Endothelial cell of umbilical vein (primary cell): Measurements from ENCODE around the gene TRPM1. TPM values are rescaled to one million over a fixed set of nuclear protein-coding genes. Genes with fewer than 3 reads are reported as not detected.

Source experiments
- BruUV-seq: library from RNA; stranded (reverse); fragments of 400-500 nt; replicated peaks from 2 replicates; lab custom pipeline; 2021; lab: Mats Ljungman, UMichigan
- CTCF ChIA-PET: fragments of 300-600, 350-600 bp; sonication (Branson Sonifier 250); formaldehyde crosslinking; loops from one replicate; lab custom pipeline; 2021; ENCODE audit warnings: antibody characterized with exemption, inconsistent platforms; lab: Charles Lee
- POLR2A ChIA-PET: fragments of 300-600, 350-600 bp; sonication (Branson Sonifier 250); formaldehyde crosslinking; loops from one replicate; lab custom pipeline; 2021; ENCODE audit warnings: antibody characterized with exemption, inconsistent platforms; lab: Charles Lee
- DNase-seq: peaks from one replicate; pipeline ENCODE4 v3.0.0-alpha.2; 2011; ENCODE audit warnings: low read depth, low spot score
- FAIRE-seq: peaks from 2 replicates; lab custom pipeline; 2011; peaks lifted over from hg19 to GRCh38; lab: Jason Lieb, UNC
- H2AFZ ChIP-seq: 2 replicates; pipeline ENCODE4 v1.6.0; 2012; ENCODE audit warnings: low read depth, low read length, control low read depth, inconsistent platforms
- H3K27ac ChIP-seq: 2 replicates; pipeline ENCODE4 v1.5.1; 2011; ENCODE audit warnings: low read depth, mild to moderate bottlenecking, control low read depth, low read length, moderate library complexity; ENCODE audit not compliant: insufficient read depth
- H3K27me3 ChIP-seq, 2 experiments: 2 replicates each; pipeline versions ENCODE4 v1.6.0 to v1.6.1; 2011; ENCODE audit warnings: low read length in 2 of 2, mixed read lengths in 1 of 2; ENCODE audit not compliant: control insufficient read depth in 2 of 2, insufficient read depth in 2 of 2
- H3K36me3 ChIP-seq, 2 experiments: 2 replicates in 1 of 2; 3 replicates in 1 of 2; pipeline ENCODE4 v1.5.1; 2011; ENCODE audit warnings: low read length in 2 of 2, mild to moderate bottlenecking in 1 of 2, moderate library complexity in 1 of 2; ENCODE audit not compliant: control insufficient read depth in 2 of 2, insufficient read depth in 2 of 2; ENCODE audit errors: extremely low read depth in 1 of 2
- H3K4me1 ChIP-seq: 3 replicates; pipeline ENCODE4 v1.5.1; 2011; ENCODE audit warnings: mild to moderate bottlenecking, low read length; ENCODE audit not compliant: control insufficient read depth, insufficient read depth; ENCODE audit errors: extremely low read depth
- H3K4me2 ChIP-seq: 2 replicates; pipeline ENCODE4 v1.6.1; 2011; ENCODE audit warnings: low read length, control low read depth, mixed read lengths; ENCODE audit not compliant: insufficient read depth
- H3K4me3 ChIP-seq, 3 experiments: fragments of 200-600 bp in 1 of 3; sonication (generic), shearing (Covaris generic) in 1 of 3; replicated peaks in 1 of 3; 2 replicates each; pipeline ENCODE4 v1.5.1; 2011 to 2016; ENCODE audit warnings: control low read depth in 3 of 3, low read length in 3 of 3, mild to moderate bottlenecking in 2 of 3, inconsistent platforms in 1 of 3, low read depth in 1 of 3, moderate library complexity in 1 of 3; ENCODE audit not compliant: insufficient read depth in 1 of 3
- H3K79me2 ChIP-seq: 2 replicates; pipeline ENCODE4 v1.6.0; 2012; ENCODE audit warnings: low read length, inconsistent platforms; ENCODE audit not compliant: control insufficient read depth, insufficient read depth
- H3K9ac ChIP-seq: replicated peaks from 2 replicates; pipeline ENCODE3; 2011; ENCODE audit warnings: low read length, control low read depth; ENCODE audit not compliant: insufficient read depth; ENCODE audit errors: extremely low read depth
- H3K9me1 ChIP-seq: replicated peaks from 3 replicates; pipeline ENCODE4 v1.6.0; 2011; ENCODE audit warnings: mild to moderate bottlenecking, low read length; ENCODE audit not compliant: control insufficient read depth, insufficient read depth; ENCODE audit errors: extremely low read depth
- H3K9me3 ChIP-seq: replicated peaks from 2 replicates; pipeline ENCODE4 v1.5.1; 2012; ENCODE audit warnings: low read length, inconsistent platforms; ENCODE audit not compliant: control insufficient read depth, insufficient read depth
- H4K20me1 ChIP-seq: replicated peaks from 2 replicates; pipeline ENCODE3; 2011; ENCODE audit warnings: mild to moderate bottlenecking, low read length; ENCODE audit not compliant: control insufficient read depth, insufficient read depth; ENCODE audit errors: extremely low read depth
- CTCF ChIP-seq, 2 donors: IDR thresholded peaks; 1 replicate in 1 of 2; 2 replicates in 1 of 2; pipeline ENCODE4 v1.5.1; 2011; ENCODE audit warnings: low read length in 2 of 2, mild to moderate bottlenecking in 2 of 2, moderate library complexity in 2 of 2, control low read depth in 1 of 2, inconsistent platforms in 1 of 2, low read depth in 1 of 2; ENCODE audit not compliant: insufficient read depth in 1 of 2; ENCODE audit errors: extremely low read depth in 1 of 2
- EZH2 ChIP-seq: IDR thresholded peaks from 2 replicates; pipeline ENCODE4 v1.6.1; 2012; ENCODE audit warnings: borderline replicate concordance, low read depth, mild to moderate bottlenecking, moderate library complexity, low read length, inconsistent platforms; ENCODE audit not compliant: severe bottlenecking
- FOS ChIP-seq: IDR thresholded peaks from 2 replicates; pipeline ENCODE4 v1.6.1; 2011; ENCODE audit warnings: mild to moderate bottlenecking, low read length, moderate library complexity, borderline replicate concordance; ENCODE audit not compliant: insufficient read depth
- GATA2 ChIP-seq: IDR thresholded peaks from 2 replicates; pipeline ENCODE4 v1.7.0; 2011; ENCODE audit warnings: low read depth, mild to moderate bottlenecking, moderate library complexity, mixed read lengths, low read length; ENCODE audit not compliant: insufficient read length, insufficient read depth
- JUN ChIP-seq: IDR thresholded peaks from 2 replicates; pipeline ENCODE4 v1.6.1; 2011; ENCODE audit warnings: borderline replicate concordance, low read depth; ENCODE audit not compliant: insufficient read length, insufficient read depth
- MAX ChIP-seq: IDR thresholded peaks from 2 replicates; pipeline ENCODE4 v1.6.1; 2011; ENCODE audit not compliant: insufficient read depth, insufficient read length
- MYC ChIP-seq: IDR thresholded peaks from one replicate; pipeline ENCODE4 v1.6.1; 2011; ENCODE audit warnings: mild to moderate bottlenecking, low read depth, low read length
- POLR2A ChIP-seq: IDR thresholded peaks from 2 replicates; pipeline ENCODE4 v1.6.1; 2012; ENCODE audit warnings: low read depth, mild to moderate bottlenecking, control low read depth, low read length
- POLR2AphosphoS5 ChIP-seq: IDR thresholded peaks from 2 replicates; pipeline ENCODE4 v1.6.1; 2012; ENCODE audit warnings: low read depth, mild to moderate bottlenecking, control low read depth, low read length, moderate library complexity; ENCODE audit not compliant: insufficient read depth
- dilution Hi-C: fragments of 300-500 bp; cut with MboI; formaldehyde crosslinking; loops from one replicate; pipeline ENCODE4 v1.15.0; 2019; ENCODE audit warnings: low sequenced_read_pairs; ENCODE audit not compliant: extremely low pct_ligation_motif_present
- intact Hi-C: fragments of 100-400 bp; cut with micrococcal nuclease; formaldehyde crosslinking; loops from one replicate; pipeline ENCODE4 v1.10.0; 2022
- polyA plus RNA-seq, 4 experiments: library from polyadenylated mRNA; depleted of rRNA in 3 of 4; stranded (reverse) in 3 of 4; unstranded in 1 of 4; fragments of >200 nt; gene quantifications; 2 replicates each; pipeline versions ENCODE4 v1.2.1 to v1.2.3, GENCODE V29; 2011 to 2012; ENCODE audit warnings: missing spikeins in 1 of 4
- total RNA-seq: library from RNA; stranded (reverse); gene quantifications from 2 replicates; pipeline ENCODE4 v1.2.3, GENCODE V29; 2021

TRPM1 gene
- total and polyA plus RNA-seq, 2 donors (not counting 3 experiments of a cell fraction or from before 2014, with no cell fraction given), result 0.19 TPM; not detected in 1

- no peaks in the 10 kb centered on the region for H4K20me1 ChIP-seq
- peak; percentile 4 for FAIRE-seq
- H3K4me2 ChIP-seq, result peak overlapping the region; percentile 39
- POLR2A ChIA-PET, result interaction anchor here (1.1 to 2.2 kb wide), 5 partner anchors 9 to 105 kb away, joined by 3 to 6 read pairs (median 3); no protein-coding TSS in a partner anchor
- no peak for DNase-seq
- no peaks in the 10 kb centered on the region for H3K9me3 ChIP-seq
- peak overlapping the region; percentile 52 for H3K9ac ChIP-seq
- CTCF ChIA-PET, result interaction anchor here (1.1 to 2.9 kb wide), 7 partner anchors 8 to 105 kb away, joined by 3 to 13 read pairs (median 7); partner anchors contain the start of gene MTMR10
- H2AFZ ChIP-seq, result no peak overlapping the region
- no peaks in the 10 kb centered on the region for H3K9me1 ChIP-seq
- no peaks in the 10 kb centered on the region for H3K79me2 ChIP-seq
- H3K4me3 ChIP-seq, result no peak overlapping the region
- H3K4me1 ChIP-seq, result peaks cover 43% of the 10 kb centered on the region
- intact Hi-C loops (loop anchor here (2.0 to 5.0 kb wide), 2 partner anchors 33 to 58 kb away; partner anchors contain the start of gene MTMR10), dilution Hi-C loops (no loop called here)
- BruUV-seq, result TSS peak; percentile 90
- no peaks in the 10 kb centered on the region for H3K27me3 ChIP-seq
- H3K36me3 ChIP-seq, result no peaks in the 10 kb centered on the region
- peak overlapping the region; percentile 87 for H3K27ac ChIP-seq
- no peak for TF ChIP-seq POLR2AphosphoS5
- TF ChIP-seq POLR2A, result no peak
- no peak for TF ChIP-seq FOS
- TF ChIP-seq GATA2, result no peak
- no peak for TF ChIP-seq JUN
- TF ChIP-seq CTCF (IDR thresholded peaks at IDR 0.05; ENCODE audit: extremely low read depth in 1 of 2, insufficient read depth in 1 of 2, low read depth in 1 of 2, low read length in 2 of 2), result no peak
- no peak for TF ChIP-seq MYC
- no peak for TF ChIP-seq MAX
- TF ChIP-seq EZH2, result no peak
These were observed 77.7 kb downstream of the TRPM1 start for GRCh38 chr15:31023841-31024240.
